B cell (primary cell): ENCODE results near the gene OR6N1. TPM values are rescaled to one million over a fixed set of nuclear protein-coding genes. Genes with fewer than 3 reads are reported as not detected.

Experiments used
- ATAC-seq: fragments of 200-7000 bp; cut with Tn5 transposase; one replicate; pipeline ENCODE4 v1.10.0; 2021; ENCODE audit warnings: low read depth, mild to moderate bottlenecking, moderate number of reproducible peaks, moderate library complexity
- CTCF ChIA-PET: fragments of 350-600 bp; sonication (Branson Sonifier 250); formaldehyde crosslinking; loops from one replicate; lab custom pipeline; 2021; ENCODE audit warnings: antibody characterized with exemption, inconsistent platforms; lab: Charles Lee
- POLR2A ChIA-PET: fragments of 350-600 bp; sonication (Branson Sonifier 250); formaldehyde crosslinking; loops from one replicate; lab custom pipeline; 2021; ENCODE audit warnings: antibody characterized with exemption; lab: Charles Lee
- DNase-seq: peaks from one replicate; pipeline ENCODE4 v3.0.0; 2013
- H2AFZ ChIP-seq: 2 replicates; pipeline ENCODE4 v1.6.1; 2012; ENCODE audit warnings: mild to moderate bottlenecking, low read depth, low read length; ENCODE audit not compliant: insufficient read depth, poor library complexity, severe bottlenecking
- H3K27ac ChIP-seq, 2 donors: 1 replicate in 1 of 2; 2 replicates in 1 of 2; pipeline ENCODE4 v1.5.1; 2012 to 2013; ENCODE audit warnings: low read length in 2 of 2, mild to moderate bottlenecking in 2 of 2, moderate library complexity in 1 of 2
- H3K27me3 ChIP-seq, 4 experiments: fragments of 200-600 bp in 1 of 4; sonication (generic) in 1 of 4; replicated peaks in 1 of 4; 1 replicate in 2 of 4; 2 replicates in 2 of 4; pipeline versions ENCODE4 v1.6.1 to v1.7.0; 2013 to 2016; ENCODE audit warnings: low read length in 3 of 4, mild to moderate bottlenecking in 2 of 4, mixed read lengths in 1 of 4, moderate library complexity in 1 of 4; ENCODE audit not compliant: insufficient read depth in 4 of 4, control insufficient read depth in 3 of 4; ENCODE audit errors: control extremely low read depth in 1 of 4
- H3K36me3 ChIP-seq, 2 experiments: replicated peaks in 1 of 2; 1 replicate in 1 of 2; 2 replicates in 1 of 2; pipeline versions ENCODE4 v1.6.1 to v1.7.1; 2013; ENCODE audit warnings: low read length in 1 of 2; ENCODE audit not compliant: insufficient read depth in 2 of 2, control insufficient read depth in 1 of 2; ENCODE audit errors: control extremely low read depth in 1 of 2, extremely low read depth in 1 of 2
- H3K4me1 ChIP-seq, 2 donors: fragments of 200-600 bp in 1 of 2; sonication (generic) in 1 of 2; 1 replicate in 1 of 2; 2 replicates in 1 of 2; pipeline versions ENCODE4 v1.5.1 to v1.6.1; 2013 to 2017; ENCODE audit warnings: low read length in 2 of 2; ENCODE audit not compliant: control insufficient read depth in 2 of 2, insufficient read depth in 2 of 2
- H3K4me2 ChIP-seq: replicated peaks from 2 replicates; pipeline ENCODE3; 2012; ENCODE audit warnings: mild to moderate bottlenecking, low read depth, low read length; ENCODE audit not compliant: poor library complexity, severe bottlenecking
- H3K4me3 ChIP-seq, 5 experiments: fragments of 200-600 bp in 1 of 5; sonication (generic) in 1 of 5; 1 replicate in 3 of 5; 2 replicates in 2 of 5; pipeline versions ENCODE4 v1.5.1 to v1.7.0; 2011 to 2016; ENCODE audit warnings: low read length in 4 of 5, mild to moderate bottlenecking in 4 of 5, low read depth in 2 of 5, control low read depth in 1 of 5, moderate library complexity in 1 of 5; ENCODE audit not compliant: insufficient read depth in 1 of 5; ENCODE audit errors: control extremely low read depth in 1 of 5, extremely low read depth in 1 of 5
- H3K79me2 ChIP-seq: fragments of 200-600 bp; sonication (generic); one replicate; pipeline ENCODE4 v1.6.0; 2016; ENCODE audit warnings: low read length; ENCODE audit not compliant: control insufficient read depth, insufficient read depth
- H3K9ac ChIP-seq: fragments of 200-600 bp; sonication (generic); 2 replicates; pipeline ENCODE4 v1.6.1; 2017; ENCODE audit warnings: mild to moderate bottlenecking, low read length, moderate library complexity
- H3K9me3 ChIP-seq, 3 donors: one replicate each; pipeline versions ENCODE4 v1.6.1 to v1.7.1; 2013; ENCODE audit warnings: low read length in 2 of 3; ENCODE audit not compliant: control insufficient read depth in 2 of 3, insufficient read depth in 1 of 3; ENCODE audit errors: control extremely low read depth in 1 of 3
- H4K20me1 ChIP-seq: 2 replicates; pipeline ENCODE4 v1.6.0; 2012; ENCODE audit warnings: mild to moderate bottlenecking, low read length; ENCODE audit not compliant: insufficient read depth, control insufficient read depth, poor library complexity, severe bottlenecking
- H3K27ac Mint-ChIP-seq: one replicate; pipeline ENCODE4 v1.8.0; 2021; ENCODE audit warnings: mixed read lengths
- H3K27me3 Mint-ChIP-seq: one replicate; pipeline ENCODE4 v1.8.0; 2021; ENCODE audit warnings: mixed read lengths
- H3K4me1 Mint-ChIP-seq: one replicate; pipeline ENCODE4 v1.8.0; 2021; ENCODE audit warnings: mixed read lengths
- H3K4me3 Mint-ChIP-seq: one replicate; pipeline ENCODE4 v1.8.0; 2021; ENCODE audit warnings: mixed read lengths
- H3K9me3 Mint-ChIP-seq: one replicate; pipeline ENCODE4 v1.8.0; 2022; ENCODE audit warnings: mixed read lengths; ENCODE audit not compliant: insufficient read depth
- CTCF ChIP-seq: fragments of 200-600 bp; IDR thresholded peaks from one replicate; pipeline ENCODE4 v1.8.0; 2022; ENCODE audit warnings: antibody characterized with exemption, mild to moderate bottlenecking
- EZH2 ChIP-seq: IDR thresholded peaks from 2 replicates; pipeline ENCODE4 v1.6.1; 2012; ENCODE audit warnings: borderline replicate concordance, low read depth, mild to moderate bottlenecking, moderate library complexity, low read length; ENCODE audit not compliant: insufficient read depth, poor library complexity, severe bottlenecking
- WGBS: methylation state at CpG from one replicate; pipeline ENCODE4 v1.1.5; 2013; ENCODE audit warnings: missing lambda C conversion rate; ENCODE audit not compliant: insufficient coverage; 5-methylcytosine and 5-hydroxymethylcytosine counted together
- intact Hi-C: fragments of 100-400 bp; cut with micrococcal nuclease; formaldehyde crosslinking; loops from one replicate; pipeline ENCODE4 v1.10.0; 2022
- polyA plus RNA-seq: library from polyadenylated mRNA; depleted of rRNA; stranded (reverse); fragments of >200 nt; gene quantifications from 2 replicates; pipeline ENCODE4 v1.2.3, GENCODE V29; 2012
- total RNA-seq, 2 donors: library from RNA; stranded (reverse); fragments of 120-200 nt in 1 of 2; gene quantifications; 1 replicate in 1 of 2; 2 replicates in 1 of 2; pipeline versions ENCODE4 v1.2.3 to v1.2.4, GENCODE V29; 2013 to 2022

OR6N1 gene
- total and polyA plus RNA-seq, 2 donors (not counting 1 experiment from before 2014, with no cell fraction given): not detected

- Histone ChIP-seq H3K9me3 (no peaks in the 10 kb centered on the region), H3K36me3 (no peaks in the 10 kb centered on the region), H3K27me3 (peaks cover 0 to 5% (median 0%) of the 10 kb centered on the region in 4 experiments), H2AFZ (no peak within 1 kb of the TSS), H3K4me1 (no peaks in the 10 kb centered on the region), H4K20me1 (no peaks in the 10 kb centered on the region), H3K27ac (no peak within 1 kb of the TSS), H3K79me2 (no peaks in the 10 kb centered on the region), H3K4me2 (no peak within 1 kb of the TSS), H3K4me3 (no peak within 1 kb of the TSS), H3K9ac (no peak within 1 kb of the TSS)
- no peaks in the 10 kb centered on the region for H3K9me3 Mint-ChIP-seq
- ChIA-PET CTCF (no interaction called here), POLR2A (no interaction called here)
- ATAC-seq (no peak), DNase-seq (no peak)
- WGBS: no CpG with 5 or more reads among the region's 2 CpGs
- H3K4me3 Mint-ChIP-seq: no peak within 1 kb of the TSS
- peaks cover 8% of the 10 kb centered on the region for H3K27me3 Mint-ChIP-seq
- TF ChIP-seq CTCF (no peak), EZH2 (no peak)
- H3K4me1 Mint-ChIP-seq: no peaks in the 10 kb centered on the region
- H3K27ac Mint-ChIP-seq: no peak within 1 kb of the TSS
- intact Hi-C loops: no loop called here
Observed at GRCh38 chr1:158754420-158754819, 17.6 kb downstream of the OR6N1 start, which contains the start of gene OR6K6. Gene OR6K6 (plus strand): TSS chr1:158754720. CDS start chr1:158754888, 168 bp downstream.

- Mint-ChIP-seq H3K4me3 (no peak overlapping the region), H3K4me1 (no peaks in the 10 kb centered on the region), H3K27me3 (peaks cover 8% of the 10 kb centered on the region), H3K9me3 (no peaks in the 10 kb centered on the region), H3K27ac (no peak overlapping the region)
- 87% methylated on average over 8 of the region's 9 CpGs for WGBS
- Histone ChIP-seq H3K4me2 (no peak overlapping the region), H3K4me3 (no peak overlapping the region), H3K27me3 (peaks cover 0 to 5% (median 0%) of the 10 kb centered on the region in 4 experiments), H3K27ac (no peak overlapping the region), H2AFZ (no peak overlapping the region), H3K9me3 (no peaks in the 10 kb centered on the region), H3K79me2 (no peaks in the 10 kb centered on the region), H4K20me1 (no peaks in the 10 kb centered on the region), H3K4me1 (no peaks in the 10 kb centered on the region), H3K36me3 (no peaks in the 10 kb centered on the region), H3K9ac (no peak overlapping the region)
- ChIA-PET POLR2A (no interaction called here), CTCF (no interaction called here)
- DNase-seq (no peak), ATAC-seq (no peak)
- TF ChIP-seq CTCF (no peak), EZH2 (no peak)
- intact Hi-C loops: no loop called here
Observed at GRCh38 chr1:158752155-158752712, 19.8 kb downstream of the OR6N1 start.
